ENCODE measurements around the gene ZNF180. TPM values are rescaled to one million over a fixed set of nuclear protein-coding genes. Genes with fewer than 3 reads are reported as not detected.
"Not testable (repeated sequence)": the region's sequence is repeated elsewhere in the genome, so short reads cannot be mapped to it uniquely, and the experiment has no call there.

Gene ZNF180
- total RNA-seq, 4 donors from 2014 or later: 12.9 to 38.9 (median 15.7) TPM

- H3K27me3 ChIP-seq: no peaks in the 10 kb centered on the region
- H3K4me3 ChIP-seq: no peak overlapping the region
- no peaks in the 10 kb centered on the region for H3K4me1 ChIP-seq
- WGBS, 2 donors: 81 to 86% methylated on average over 7 to 8 of the region's 8 CpGs
- H3K9me3 ChIP-seq: peaks cover 0 to 14% (median 0%) of the 10 kb centered on the region in 4 donors
- TF ChIP-seq EP300 (IDR thresholded peaks at IDR 0.05) (no peak), CTCF (IDR thresholded peaks at IDR 0.05) (no peak), POLR2A (IDR thresholded peaks at IDR 0.05) (no peak)
- H3K27ac ChIP-seq: no peak overlapping the region
- H3K36me3 ChIP-seq: no peaks in the 10 kb centered on the region
- DNase-seq (ENCODE audit: low spot score in 2 of 2): no peak
Observed at GRCh38 chr19:44540736-44541135, 40.4 kb upstream of the ZNF180 start.

- Histone ChIP-seq H3K4me3 (no peak overlapping the region), H3K9me3 (peaks cover 0 to 19% (median 0%) of the 10 kb centered on the region in 4 donors), H3K27ac (no peak overlapping the region), H3K36me3 (no peaks in the 10 kb centered on the region), H3K27me3 (no peaks in the 10 kb centered on the region), H3K4me1 (no peaks in the 10 kb centered on the region)
- DNase-seq (ENCODE audit: low spot score in 2 of 2): no peak
- TF ChIP-seq POLR2A (IDR thresholded peaks at IDR 0.05) (no peak), EP300 (IDR thresholded peaks at IDR 0.05) (no peak), CTCF (IDR thresholded peaks at IDR 0.05) (no peak)
- WGBS, 2 donors: 78 to 80% methylated on average over 6 of the region's 6 CpGs
Observed at GRCh38 chr19:44539991-44540390, 39.7 kb upstream of the ZNF180 start.

DNA sequence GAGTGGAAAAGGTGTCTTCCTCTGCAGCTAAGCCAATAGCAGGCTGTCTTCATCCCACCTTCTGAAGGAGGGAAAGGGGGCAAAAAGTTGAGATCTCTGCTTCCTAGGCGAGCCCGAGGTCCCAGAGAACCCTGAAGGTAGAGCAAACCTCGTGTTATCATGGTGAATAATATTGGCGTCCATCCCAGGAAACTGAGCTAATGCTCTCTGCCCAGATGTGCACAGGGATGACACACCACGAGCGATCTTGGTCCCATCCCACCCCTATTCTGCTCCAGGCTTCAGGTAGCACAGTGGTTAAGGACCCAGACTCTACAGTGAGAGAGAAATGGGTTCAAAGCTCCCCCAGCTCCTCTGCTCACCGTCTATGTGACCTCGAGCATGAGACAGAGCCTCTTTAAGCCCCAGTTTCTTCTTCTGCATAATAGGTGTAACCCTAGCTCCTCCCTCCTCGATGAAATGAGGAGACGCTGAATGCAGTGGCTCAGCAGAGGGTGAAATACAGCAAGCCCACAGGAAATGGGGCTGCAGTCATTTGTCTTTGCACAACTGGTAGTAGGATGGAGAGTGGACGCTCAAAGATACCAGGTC, 39.0 kb upstream of the ZNF180 start:
- H3K4me1 ChIP-seq: no peaks in the 10 kb centered on the region
- no peaks in the 10 kb centered on the region for H3K36me3 ChIP-seq
- H3K27ac ChIP-seq: no peak overlapping the region
- H3K9me3 ChIP-seq: peaks cover 0 to 26% (median 0%) of the 10 kb centered on the region in 4 donors
- no peak for DNase-seq (ENCODE audit: low spot score in 2 of 2)
- no peak overlapping the region for H3K4me3 ChIP-seq
- H3K27me3 ChIP-seq: no peaks in the 10 kb centered on the region
- WGBS, 2 donors: 72 to 77% methylated on average over 11 of the region's 11 CpGs
- no peak for TF ChIP-seq CTCF (IDR thresholded peaks at IDR 0.05)
- TF ChIP-seq EP300 (IDR thresholded peaks at IDR 0.05): no peak
- TF ChIP-seq POLR2A (IDR thresholded peaks at IDR 0.05): no peak

GRCh38 chr19:44535361-44535760, 35.0 kb upstream of the ZNF180 start:
- not testable (repeated sequence) for H3K4me1 ChIP-seq; H3K27ac ChIP-seq; H3K36me3 ChIP-seq; H3K27me3 ChIP-seq; H3K4me3 ChIP-seq; DNase-seq (ENCODE audit: low spot score in 2 of 2)
- 56 to 65% methylated on average over 3 of the region's 3 CpGs for WGBS, 2 donors
- H3K9me3 ChIP-seq: peaks cover 0 to 29% (median 0%) of the 10 kb centered on the region in 4 donors

GRCh38 chr19:44532819-44533218, 32.5 kb upstream of the ZNF180 start:
- H3K27me3 ChIP-seq: no peaks in the 10 kb centered on the region
- WGBS, 2 donors: 77 to 79% methylated on average over 5 of the region's 5 CpGs
- H3K27ac ChIP-seq: no peak overlapping the region
- H3K4me1 ChIP-seq: no peaks in the 10 kb centered on the region
- H3K9me3 ChIP-seq: peaks cover 0 to 27% (median 0%) of the 10 kb centered on the region in 4 donors
- no peak overlapping the region for H3K4me3 ChIP-seq
- DNase-seq (ENCODE audit: low spot score in 2 of 2): no peak
- no peaks in the 10 kb centered on the region for H3K36me3 ChIP-seq
- TF ChIP-seq CTCF (IDR thresholded peaks at IDR 0.05) (no peak), POLR2A (IDR thresholded peaks at IDR 0.05) (no peak), EP300 (IDR thresholded peaks at IDR 0.05) (no peak)

DNA sequence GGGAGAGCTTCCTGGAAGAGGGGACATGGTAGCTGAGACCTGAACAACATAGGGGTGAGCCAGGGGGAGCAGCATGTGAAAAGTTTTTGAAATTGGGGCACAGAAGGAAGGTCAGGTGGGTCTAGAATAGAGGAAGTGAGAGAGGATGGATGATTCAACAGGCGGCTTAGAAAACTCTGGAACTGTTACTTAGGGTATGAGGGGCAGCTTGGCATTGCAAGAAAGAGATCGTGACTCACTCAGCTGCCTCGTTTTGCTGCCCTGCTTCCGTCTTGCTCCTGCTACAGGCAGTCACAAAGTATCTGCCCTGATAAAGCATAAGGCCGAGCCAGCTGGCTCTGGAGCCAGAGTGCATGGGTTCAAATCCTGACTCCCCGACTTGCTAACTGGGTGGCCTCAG, 30.5 kb upstream of the ZNF180 start:
- H3K4me1 ChIP-seq: no peaks in the 10 kb centered on the region
- no peak for TF ChIP-seq POLR2A (IDR thresholded peaks at IDR 0.05)
- no peak for TF ChIP-seq CTCF (IDR thresholded peaks at IDR 0.05)
- peaks cover 0 to 20% (median 0%) of the 10 kb centered on the region in 4 donors for H3K9me3 ChIP-seq
- WGBS, 2 donors: 63 to 72% methylated on average over 6 of the region's 6 CpGs
- no peak for DNase-seq (ENCODE audit: low spot score in 2 of 2)
- no peaks in the 10 kb centered on the region for H3K36me3 ChIP-seq
- no peak overlapping the region for H3K4me3 ChIP-seq
- H3K27me3 ChIP-seq: no peaks in the 10 kb centered on the region
- no peak overlapping the region for H3K27ac ChIP-seq
